Stimulated activated CD8-positive, alpha-beta memory T cell treated with anti-CD3 and anti-CD28 coated beads, Interleukin-2, amount 100 ng/mL, for 48 hours (primary cell): ENCODE measurements around the gene CNRIP1.
"Not testable (repeated sequence)": the region's sequence is repeated elsewhere in the genome, so short reads cannot be mapped to it uniquely, and the experiment has no call there.

Experiments used
- DNase-seq, 2 donors: peaks; one replicate each; pipeline ENCODE4 v3.0.0-alpha.2; 2020; ENCODE audit warnings: low read depth in 2 of 2

Gene CNRIP1

DNA sequence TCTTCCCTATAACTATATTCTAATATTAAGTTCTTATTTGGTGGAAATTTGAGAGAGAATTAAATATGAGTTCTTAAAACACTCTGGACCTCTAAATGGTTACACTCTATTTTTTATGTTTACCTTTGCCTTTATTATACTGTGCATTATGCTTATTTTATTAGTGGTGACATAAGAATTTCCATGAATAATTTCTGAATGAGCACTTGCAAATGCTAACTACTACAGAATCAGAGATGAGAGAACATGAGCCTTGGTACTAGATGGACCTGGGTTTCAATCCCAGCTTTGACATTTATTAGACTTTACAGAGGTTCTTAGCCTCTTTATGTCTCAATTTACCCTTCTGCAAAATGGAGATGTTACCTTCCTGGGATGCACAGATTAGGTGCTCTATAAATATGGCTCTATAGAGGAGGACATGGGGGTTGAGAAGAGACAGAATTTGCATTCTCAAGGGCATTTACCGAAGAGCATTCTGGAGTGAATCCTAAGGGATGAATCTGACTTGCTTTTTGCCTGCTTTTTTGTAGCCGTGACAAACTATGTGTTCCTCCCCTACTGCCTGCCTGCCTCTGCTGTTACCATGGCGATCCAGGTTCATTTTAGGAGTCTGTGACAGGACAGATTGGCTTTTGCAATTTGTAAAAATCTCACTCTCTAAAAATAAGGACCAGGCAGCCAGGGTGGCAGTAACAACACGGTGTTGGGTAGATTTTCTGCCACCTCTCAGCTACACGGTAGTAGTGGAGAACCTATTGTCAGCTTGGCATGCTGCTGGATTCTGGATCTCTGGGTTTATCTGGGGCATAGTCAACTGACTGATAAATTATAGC is 20.7 kb upstream of the CNRIP1 start:
- no peak for DNase-seq

DNA sequence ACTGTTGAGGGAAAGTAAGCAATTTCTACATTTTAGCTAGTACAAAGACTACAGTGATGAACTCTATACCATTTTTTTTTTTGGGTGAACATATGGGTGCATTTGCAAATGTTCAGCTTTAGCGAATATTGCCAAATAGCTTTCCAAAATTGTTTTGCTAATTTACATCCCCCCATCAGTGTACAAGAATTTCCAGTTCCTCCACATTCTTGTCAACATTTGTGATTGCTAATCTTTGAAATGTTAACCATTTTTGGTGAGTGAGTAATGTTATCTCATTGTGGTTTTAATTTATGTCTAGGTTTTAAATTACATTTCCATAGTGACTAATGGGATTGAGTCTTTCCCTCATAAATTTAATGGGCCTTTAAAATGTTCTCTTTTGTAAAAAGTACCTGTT is 16.4 kb upstream of the CNRIP1 start:
- no peak for DNase-seq

DNA sequence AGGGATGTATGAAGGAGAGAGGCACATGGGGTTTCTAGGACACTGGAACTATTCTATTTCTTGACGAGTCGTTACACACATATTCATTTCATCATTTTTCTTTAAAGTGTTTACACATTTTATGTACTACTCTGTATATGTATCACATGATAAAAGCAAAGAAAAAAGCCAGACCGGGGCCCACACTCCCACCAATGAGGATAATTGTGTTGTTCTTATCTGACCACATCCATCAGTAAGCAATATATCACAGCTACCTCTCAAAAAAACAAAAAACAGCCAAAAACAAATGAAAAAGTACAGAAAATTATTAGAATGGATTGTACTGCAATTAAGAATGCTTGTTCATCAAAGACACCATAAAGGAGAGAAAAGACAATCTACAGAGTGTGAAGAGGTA is 14.2 kb upstream of the CNRIP1 start:
- no peak for DNase-seq

DNA sequence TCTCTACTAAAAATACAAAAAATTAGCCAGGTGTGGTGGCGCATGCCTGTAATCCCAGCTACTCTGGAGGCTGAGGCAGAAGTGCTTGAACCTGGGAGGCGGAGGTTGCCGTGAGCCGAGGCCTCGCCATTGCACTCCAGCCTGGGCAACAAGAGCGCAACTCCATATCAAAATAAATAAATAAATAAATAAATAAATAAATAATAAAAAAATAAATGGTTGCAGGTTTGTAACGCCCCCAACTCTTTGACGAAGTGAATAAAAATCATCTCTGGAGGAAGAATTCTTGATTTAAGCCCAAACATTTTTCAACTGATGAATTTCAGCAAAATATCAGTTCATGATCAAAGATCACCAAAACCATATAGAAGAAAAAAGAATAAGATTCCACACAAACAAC is 13.3 kb upstream of the CNRIP1 start:
- DNase-seq = no peak

DNA sequence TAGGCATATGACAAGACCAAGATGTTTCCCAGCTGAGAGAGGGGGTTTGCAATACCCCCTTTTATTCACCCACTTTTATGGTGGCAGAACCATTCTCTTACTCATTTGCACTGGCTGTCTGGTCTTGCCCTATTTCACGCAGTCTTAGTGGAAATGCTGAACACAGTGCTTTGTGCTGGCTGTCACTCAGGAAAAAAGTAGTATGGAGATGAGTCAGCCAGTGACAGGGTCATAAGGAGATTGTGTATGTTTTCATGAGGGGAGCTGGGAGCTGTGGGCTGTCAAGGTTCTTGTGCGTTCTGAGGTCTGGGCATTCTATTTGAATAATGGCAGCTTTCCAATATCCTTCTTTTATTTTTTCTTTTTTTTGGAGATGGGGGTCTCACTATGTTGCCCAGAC is 10.9 kb upstream of the CNRIP1 start:
- no peak for DNase-seq

DNA sequence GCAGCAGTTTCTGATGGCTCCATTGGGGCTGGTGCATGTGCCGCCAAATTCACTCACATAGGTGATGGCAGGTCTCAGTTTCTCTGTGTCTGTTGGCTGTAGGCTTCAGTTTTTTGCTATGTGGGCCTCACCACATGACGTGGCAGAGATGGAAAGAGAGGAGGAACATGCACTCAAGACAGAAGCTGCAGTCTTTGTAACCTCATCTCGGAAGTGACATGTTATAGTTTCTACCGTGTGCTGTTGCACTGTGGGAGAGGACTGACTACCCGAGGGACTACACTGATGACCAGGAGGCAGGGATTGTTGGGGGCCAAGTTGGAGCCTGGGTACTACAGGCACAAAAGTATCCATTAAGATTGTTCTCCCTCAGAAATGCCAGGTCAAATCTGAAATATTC is 9.2 kb upstream of the CNRIP1 start:
- no peak for DNase-seq

DNA sequence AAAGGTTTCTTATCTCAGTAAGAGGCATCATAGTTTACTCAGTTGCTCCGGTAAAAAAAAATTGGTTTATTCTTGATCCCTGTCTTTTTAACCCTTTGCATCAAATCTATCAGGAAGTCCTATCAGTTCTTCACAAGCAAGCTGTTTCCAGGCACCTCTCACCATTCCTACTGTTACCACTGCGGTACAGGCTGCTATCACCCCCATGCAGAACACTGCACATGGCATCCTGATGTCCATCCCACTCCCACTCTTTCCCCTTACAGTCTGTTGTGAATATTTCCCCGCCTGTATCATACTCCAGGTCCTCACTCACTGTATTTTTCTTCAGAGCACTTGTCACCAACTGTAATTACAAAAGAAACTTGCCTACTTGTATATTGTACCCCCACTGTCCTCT is 5.3 kb upstream of the CNRIP1 start:
- DNase-seq = no peak

DNA sequence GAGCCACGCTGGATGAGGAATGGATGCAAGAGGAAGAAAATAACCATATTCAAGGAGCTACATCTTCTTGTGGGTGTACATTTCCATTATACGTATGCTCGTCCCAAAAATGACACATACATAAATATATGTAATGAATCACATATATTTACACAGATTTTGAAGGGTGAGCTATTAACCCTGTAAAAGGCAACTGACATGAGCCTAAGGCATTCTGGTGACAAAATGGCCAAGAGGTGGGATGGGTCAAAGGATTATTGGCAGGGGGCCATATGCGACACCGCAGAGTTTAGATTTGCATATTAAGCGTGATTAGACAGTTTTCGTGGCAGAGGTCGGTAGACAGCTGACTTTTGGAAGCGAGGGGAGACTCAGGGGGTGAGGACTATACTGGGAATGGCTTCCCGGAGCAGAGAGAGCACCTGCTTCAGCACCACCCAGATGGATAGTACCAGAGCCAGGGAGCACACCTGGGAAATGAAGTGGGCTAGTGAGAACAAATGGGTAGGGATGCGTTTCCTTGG is 431 bp upstream of the CNRIP1 start:
- no peak for DNase-seq

DNA sequence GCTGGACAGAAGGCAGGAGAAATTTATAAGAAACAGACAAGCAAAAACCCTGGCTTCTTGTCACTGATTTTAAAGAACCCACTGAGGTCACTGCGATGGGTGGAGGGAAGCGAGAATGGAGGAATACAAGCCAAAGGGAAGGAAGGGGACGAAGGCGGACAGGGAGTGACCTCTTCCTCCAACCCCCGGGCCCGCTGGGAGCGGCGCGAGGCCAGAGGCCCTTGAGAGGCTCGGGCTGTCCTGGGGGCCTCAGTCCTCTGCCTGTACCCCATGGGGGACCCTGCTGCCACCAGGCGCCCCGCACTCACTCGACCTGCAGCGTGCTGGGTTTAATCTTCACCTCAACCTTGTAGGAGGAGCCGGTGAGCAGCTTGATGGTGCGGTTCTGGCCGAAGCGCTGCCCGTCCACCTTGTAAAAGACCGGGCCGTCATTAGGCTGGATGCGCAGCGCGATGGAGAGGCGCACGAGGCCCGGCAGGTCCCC is 793 bp downstream of the CNRIP1 start:
- no peak for DNase-seq

DNA sequence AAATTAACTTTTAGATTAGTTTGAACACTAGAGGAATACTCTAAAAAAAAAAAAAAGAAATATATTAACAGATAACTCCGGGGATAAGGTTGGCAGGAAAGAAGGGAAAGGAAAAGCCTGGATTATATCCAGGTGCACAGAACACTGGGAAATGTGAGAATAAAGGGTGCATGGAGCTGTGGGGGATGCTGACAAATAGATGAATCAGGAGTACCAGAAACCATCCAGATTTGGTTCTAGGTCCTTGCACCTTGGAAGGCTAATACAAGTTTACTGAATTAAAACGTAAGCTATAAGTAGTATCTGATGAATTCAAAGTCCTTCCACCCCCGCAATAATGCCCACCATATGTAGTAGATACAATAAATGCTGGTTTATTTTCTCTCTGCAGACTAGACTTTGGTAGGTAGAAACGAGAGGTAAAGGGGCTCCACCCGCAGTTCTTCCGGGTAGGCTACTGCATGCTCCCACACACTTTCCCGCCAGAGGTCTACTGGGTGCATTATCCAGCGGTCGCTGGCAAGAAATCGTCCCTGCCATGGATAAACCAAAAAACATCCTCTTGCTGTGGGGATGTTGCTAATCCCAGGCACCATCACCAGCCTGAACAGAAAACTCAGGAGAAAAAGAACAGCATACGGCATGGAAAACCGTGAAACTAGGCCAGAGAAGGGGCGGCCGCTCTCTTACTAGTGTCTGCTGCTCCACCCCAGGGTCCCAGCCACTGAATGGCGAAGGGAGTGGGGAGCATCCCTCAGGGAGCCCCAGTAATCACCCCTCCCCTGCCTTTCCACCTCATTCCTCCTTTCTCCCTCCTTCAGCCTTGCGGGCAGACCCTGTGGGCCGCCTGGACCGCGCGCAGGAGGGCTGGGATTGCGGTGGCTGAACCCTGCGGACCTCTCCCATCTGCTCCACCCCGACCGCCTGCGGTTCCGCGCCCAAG is 1.5 kb downstream of the CNRIP1 start:
- no peak for DNase-seq

DNA sequence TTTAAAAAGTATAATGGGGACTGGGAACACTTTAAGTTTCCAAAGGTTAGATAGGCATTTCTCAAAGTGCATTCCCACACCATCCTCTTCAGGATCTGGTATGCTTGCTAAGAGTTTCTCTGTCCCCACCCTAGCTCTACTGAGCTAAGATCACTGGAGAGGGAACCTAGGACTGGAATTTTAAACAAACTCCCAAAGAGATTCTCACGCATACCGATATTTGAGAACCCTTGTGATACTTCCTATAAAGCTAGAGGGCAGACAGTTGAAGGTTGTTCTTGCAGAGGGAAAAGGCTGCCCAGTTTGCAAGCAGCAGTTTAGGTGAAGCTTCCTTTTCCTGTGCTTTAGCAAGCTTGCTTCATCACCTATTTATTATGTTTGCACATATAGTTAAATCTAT is 3.6 kb downstream of the CNRIP1 start:
- DNase-seq = no peak

DNA sequence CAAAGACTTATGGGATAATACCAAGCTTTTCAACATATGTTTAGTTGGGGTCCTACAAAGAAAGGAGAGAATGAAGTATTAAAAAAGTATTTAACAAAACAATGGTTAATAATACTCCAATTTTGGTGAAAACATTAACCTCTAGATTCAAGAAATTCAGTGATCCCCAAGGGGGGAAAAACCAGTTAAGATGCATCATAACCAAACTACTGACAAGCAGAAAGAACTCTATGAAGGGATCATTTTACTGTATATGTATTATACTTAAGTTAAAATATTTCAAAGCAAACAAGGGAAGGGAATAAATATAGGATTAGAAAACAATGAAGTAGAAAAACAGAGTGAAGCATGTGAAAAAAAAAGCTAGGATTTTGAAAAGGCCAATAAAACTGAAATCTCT is 8.7 kb downstream of the CNRIP1 start:
- DNase-seq = no peak

DNA sequence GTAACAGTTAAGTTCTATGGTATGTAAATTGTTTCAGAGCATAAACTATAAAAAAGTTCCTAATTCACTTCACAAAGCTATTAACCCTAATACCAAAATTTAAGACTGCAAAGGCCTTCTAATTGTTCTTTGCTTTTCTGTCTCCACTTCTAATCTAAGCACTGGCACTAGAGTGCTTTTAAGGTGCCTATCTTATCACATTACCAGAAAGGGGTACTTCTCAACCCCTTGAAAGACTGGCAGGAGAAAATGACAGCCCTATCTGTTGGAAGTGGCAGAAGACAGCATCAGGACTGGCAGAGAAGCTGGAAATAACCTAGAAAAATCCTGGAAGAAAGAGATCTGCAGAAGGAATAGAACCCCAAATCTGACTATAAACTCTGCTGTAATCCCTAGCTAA is 10.3 kb downstream of the CNRIP1 start:
- DNase-seq = no peak

DNA sequence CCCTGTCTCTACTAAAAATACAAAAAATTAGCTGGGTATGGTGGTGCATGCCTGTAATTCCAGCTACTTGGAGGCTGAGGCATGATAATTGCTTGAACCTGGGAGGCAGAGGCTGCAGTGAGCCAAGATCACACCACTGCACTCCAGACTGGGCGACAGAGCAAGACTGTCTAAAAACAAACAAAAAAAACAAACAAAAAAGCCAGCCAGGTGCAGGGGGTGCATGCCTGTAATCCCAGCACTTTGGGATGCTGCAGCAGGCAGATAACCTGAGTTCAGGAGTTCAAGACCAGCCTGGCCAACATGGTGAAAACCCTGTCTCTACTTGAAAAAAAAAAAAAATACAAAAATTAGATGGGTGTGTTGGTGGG is 15.9 kb downstream of the CNRIP1 start:
- DNase-seq = not testable (repeated sequence)

DNA sequence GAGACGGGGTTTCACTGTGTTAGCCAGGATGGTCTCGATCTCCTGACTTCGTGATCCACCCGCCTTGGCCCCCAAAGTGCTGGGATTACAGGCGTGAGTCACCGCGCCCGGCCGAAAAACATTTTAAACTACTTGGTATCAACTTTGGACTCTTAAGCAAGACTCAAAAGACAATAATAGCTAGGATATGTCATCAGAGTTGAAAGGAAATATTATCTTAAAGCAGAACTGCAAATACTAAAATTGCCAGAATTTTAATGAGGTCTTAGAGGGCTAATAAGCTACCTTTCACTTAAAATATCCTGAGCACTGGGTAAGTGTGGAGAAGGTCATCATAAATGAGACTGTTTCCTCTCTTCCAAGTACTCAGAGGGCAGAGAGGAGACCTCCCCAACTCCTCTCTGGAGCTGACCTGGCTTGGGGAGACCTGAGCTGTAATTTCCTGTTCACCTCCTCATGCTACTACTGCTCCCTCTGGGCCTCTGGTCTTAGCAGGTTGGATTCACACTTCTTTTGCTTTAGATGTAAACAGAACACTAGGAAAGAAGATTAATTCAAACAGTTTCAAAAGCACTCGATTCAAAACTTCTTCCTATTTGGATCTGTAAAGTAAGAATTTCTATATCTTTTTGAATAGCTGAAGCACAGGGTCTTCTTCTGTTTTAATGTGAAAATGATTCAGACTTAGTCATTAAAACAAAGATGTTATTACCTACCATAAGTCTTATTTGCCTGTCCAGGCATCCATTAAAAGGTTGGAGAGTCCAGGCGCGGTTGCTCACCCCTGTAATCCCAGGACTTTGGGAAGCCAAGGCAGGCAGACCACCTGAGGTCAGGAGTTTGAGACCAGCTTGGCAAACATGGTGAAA is 16.5 kb downstream of the CNRIP1 start:
- DNase-seq = no peak

DNA sequence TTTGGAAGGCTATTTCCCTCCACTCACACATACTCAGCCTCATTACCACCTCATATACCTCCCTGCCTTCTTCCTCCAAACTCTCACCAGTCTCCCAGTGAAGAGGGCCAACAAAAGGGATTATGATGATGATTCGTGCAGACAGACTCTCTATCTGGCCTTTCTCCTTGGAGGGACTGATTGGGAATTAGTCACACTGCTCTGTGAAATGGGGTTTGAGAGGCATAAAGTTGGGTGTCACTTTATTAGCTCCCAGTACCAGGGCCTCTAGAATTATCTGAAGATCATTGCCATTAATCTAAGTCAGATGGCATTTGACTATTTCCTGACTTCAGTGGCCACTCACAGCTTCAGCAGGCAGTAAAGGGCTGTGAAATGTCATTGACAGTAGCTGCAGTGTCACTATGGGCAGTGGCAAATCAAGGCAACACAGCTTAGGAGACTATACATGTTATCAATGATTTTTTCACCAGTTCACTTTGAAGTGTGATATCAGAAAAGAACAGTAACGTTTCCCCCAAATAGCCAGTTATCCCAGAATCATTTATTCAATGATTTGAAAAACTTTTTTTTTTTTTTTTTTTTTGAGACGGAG is 17.4 kb downstream of the CNRIP1 start:
- no peak for DNase-seq

DNA sequence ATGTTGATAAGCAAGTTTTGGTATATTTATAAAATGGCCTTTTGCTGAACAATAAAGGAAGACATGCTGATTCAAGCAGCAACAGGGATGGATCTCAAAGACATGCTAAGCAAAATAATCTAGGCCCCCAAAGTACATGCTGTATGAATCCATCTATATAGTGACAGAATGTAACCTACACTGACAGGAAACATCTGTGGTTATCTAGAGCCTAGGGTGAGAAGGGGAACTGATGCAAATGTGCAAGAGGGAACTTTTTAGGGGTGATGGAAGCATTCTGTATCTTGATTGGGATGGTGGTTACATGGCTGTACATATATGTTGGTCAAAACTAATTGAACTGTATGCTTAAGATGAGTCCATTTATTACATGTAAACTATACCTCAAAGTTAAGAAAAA is 24.2 kb downstream of the CNRIP1 start:
- no peak for DNase-seq

DNA sequence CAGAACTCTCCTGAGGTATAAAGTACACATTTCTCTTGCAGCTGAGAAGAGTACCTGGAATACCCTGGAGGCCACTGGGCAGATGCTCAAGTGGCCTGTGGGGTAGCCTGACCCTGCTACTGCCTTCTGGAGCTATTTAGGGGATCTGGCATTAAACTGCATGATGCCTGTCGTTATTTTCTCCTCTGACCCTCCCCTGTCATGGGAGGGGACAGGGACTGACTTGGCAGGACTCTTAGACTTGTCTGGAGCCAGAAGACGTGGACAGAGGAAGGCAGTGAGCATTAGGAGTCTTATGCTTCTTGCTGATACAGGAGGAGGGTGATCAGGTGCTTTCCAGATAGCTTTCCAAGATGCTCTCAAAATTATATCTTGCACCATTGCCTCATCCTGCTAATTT is 24.8 kb downstream of the CNRIP1 start:
- no peak for DNase-seq

DNA sequence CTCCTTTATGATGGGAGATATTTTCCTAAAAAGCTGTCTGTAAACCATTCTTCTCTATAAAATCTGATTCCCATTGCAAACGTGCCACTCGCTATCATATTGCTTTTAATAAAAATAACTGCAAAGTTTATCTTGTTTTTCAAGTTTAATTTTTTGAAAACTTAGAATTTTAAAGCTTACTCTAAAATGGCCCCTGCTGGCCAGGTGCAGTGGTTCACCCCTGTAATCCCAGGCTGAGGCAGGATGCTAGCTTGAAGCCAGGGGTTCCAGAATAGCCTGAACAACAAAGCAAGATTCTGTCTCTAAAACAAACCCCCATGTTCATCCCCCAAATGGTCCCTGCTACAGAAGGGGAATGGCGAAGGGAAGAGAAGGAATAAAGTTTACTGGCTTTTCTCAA is 25.6 kb downstream of the CNRIP1 start:
- no peak for DNase-seq

DNA sequence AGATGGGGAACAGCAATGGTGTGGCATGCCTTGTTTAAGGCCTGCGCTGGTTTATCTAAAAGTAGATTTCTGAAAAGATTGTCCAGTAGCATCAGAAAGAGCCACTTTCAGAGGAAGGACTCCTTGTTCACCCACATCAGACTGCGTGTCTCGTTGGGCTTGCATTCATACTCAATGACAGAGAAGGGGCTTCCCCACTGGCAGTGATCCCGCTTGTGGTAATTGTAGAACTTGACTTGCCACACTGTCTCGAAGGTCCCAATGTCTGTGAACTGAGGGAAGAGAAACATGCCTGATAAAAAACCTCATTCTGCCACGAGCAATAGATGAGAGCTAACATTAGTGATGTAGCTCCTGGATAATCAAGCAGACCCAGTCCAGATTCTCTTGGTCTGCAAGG is 26.0 kb downstream of the CNRIP1 start:
- DNase-seq = no peak

DNA sequence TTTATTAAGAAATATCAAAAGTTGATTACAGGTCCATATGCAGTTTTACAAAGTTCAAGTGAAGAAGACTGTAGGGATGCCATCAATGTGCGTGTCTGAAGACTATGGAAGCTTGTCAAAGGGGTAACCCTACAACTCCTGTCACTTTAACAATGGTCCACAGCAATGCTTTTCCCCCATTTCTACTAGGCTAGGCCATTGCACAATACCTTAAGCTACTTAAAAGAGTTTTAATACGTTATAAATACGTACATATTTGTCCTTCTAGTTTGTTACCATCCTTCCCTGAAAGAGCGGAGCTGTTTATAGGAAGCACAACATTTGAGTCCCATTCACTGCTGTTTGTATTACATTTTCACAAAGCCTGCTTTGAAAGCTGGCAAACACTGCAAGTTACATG is 26.7 kb downstream of the CNRIP1 start:
- no peak for DNase-seq
